ENCODE measurements around the gene MIB2.

DNA sequence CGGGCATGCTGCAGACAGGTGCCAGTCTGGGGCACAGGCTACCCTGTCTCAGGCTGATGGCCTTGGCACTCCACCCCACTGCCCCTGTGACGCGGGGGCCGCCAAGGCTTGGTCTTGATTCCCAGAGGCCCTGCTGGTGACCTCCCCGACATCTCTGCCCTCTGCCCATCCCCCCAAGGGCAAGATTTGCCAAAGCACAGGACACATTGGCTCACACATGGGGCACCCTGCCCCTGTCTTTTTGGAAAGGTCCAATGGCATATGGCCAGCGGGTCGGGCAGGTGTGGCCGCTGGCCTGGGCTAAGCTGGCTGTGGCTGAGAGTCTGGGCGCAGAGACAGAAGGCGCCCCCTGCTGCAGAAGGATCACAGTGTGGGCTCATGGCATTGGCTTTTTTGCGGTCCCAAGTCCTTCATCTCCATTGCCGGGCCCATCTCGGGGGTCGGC is 4.6 kb downstream of the MIB2 start:
- TF ChIP-seq, protein P1, sequence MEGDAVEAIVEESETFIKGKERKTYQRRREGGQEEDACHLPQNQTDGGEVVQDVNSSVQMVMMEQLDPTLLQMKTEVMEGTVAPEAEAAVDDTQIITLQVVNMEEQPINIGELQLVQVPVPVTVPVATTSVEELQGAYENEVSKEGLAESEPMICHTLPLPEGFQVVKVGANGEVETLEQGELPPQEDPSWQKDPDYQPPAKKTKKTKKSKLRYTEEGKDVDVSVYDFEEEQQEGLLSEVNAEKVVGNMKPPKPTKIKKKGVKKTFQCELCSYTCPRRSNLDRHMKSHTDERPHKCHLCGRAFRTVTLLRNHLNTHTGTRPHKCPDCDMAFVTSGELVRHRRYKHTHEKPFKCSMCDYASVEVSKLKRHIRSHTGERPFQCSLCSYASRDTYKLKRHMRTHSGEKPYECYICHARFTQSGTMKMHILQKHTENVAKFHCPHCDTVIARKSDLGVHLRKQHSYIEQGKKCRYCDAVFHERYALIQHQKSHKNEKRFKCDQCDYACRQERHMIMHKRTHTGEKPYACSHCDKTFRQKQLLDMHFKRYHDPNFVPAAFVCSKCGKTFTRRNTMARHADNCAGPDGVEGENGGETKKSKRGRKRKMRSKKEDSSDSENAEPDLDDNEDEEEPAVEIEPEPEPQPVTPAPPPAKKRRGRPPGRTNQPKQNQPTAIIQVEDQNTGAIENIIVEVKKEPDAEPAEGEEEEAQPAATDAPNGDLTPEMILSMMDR (IDR thresholded peaks at IDR 0.05; ENCODE audit: poor library complexity) = no peak
- TF ChIP-seq EZH2phosphoT487 (IDR thresholded peaks at IDR 0.05; ENCODE audit: low read depth, severe bottlenecking, unreplicated experiment) = no peak

Data from hepatocyte (in vitro differentiated cells).